Heart left ventricle (tissue), 16 donors: ENCODE measurements around the gene DNAJC11. TPM values are rescaled to one million over a fixed set of nuclear protein-coding genes. Genes with fewer than 3 reads are reported as not detected.
A peak's percentile ranks its signal among the peaks of the same experiment; 100 is the strongest.

Experiments used
- ATAC-seq, 4 donors: fragments of 200-7000 bp; cut with Tn5 transposase; one replicate each; pipeline ENCODE4 v1.9.1; 2020 to 2022; ENCODE audit warnings: moderate library complexity in 4 of 4, mild to moderate bottlenecking in 3 of 4, moderate number of reproducible peaks in 1 of 4
- DNase-seq, 5 donors: peaks; one replicate each; pipeline ENCODE4 v3.0.0-alpha.2; 2020
- H3K27ac ChIP-seq, 12 donors: fragments of 200-600 bp; sonication (generic) in 4 of 12; one replicate each; pipeline versions ENCODE4 v1.5.0 to v1.8.0; 2016 to 2022; ENCODE audit warnings: mild to moderate bottlenecking in 2 of 12
- H3K27me3 ChIP-seq, 9 donors: fragments of 200-600 bp; sonication (generic) in 2 of 9; one replicate each; pipeline versions ENCODE4 v1.5.1 to v1.8.0; 2016 to 2022; ENCODE audit warnings: mild to moderate bottlenecking in 3 of 9
- H3K36me3 ChIP-seq, 9 donors: fragments of 200-600 bp; sonication (generic) in 2 of 9; one replicate each; pipeline versions ENCODE4 v1.5.0 to v1.8.0; 2018 to 2022; ENCODE audit warnings: mild to moderate bottlenecking in 2 of 9
- H3K4me1 ChIP-seq, 12 donors: fragments of 200-600 bp; sonication (generic) in 4 of 12; one replicate each; pipeline versions ENCODE4 v1.5.0 to v1.8.0; 2016 to 2022; ENCODE audit warnings: mild to moderate bottlenecking in 3 of 12
- H3K4me3 ChIP-seq, 12 donors: fragments of 200-600 bp; sonication (generic) in 4 of 12; one replicate each; pipeline versions ENCODE4 v1.5.0 to v1.8.0; 2017 to 2022; ENCODE audit warnings: mild to moderate bottlenecking in 9 of 12, moderate library complexity in 4 of 12
- H3K9me3 ChIP-seq, 12 donors: fragments of 200-600 bp; sonication (generic) in 4 of 12; one replicate each; pipeline versions ENCODE4 v1.5.0 to v1.8.0; 2016 to 2022; ENCODE audit warnings: mild to moderate bottlenecking in 1 of 12
- CTCF ChIP-seq, 12 donors: fragments of 200-600 bp; sonication (generic) in 4 of 12; IDR thresholded peaks; one replicate each; pipeline versions ENCODE4 v1.5.0 to v1.8.0; 2018 to 2022; ENCODE audit warnings: antibody characterized with exemption in 12 of 12, mild to moderate bottlenecking in 5 of 12
- POLR2A ChIP-seq, 2 donors: fragments of 450-650 bp; IDR thresholded peaks; one replicate each; pipeline ENCODE4 v1.6.1; 2017; ENCODE audit warnings: antibody characterized with exemption in 2 of 2, mild to moderate bottlenecking in 2 of 2, moderate library complexity in 2 of 2
- WGBS, 4 donors: extraction: QIAGEN DNeasy Blood & Tissue Kit in 2 of 4; methylation state at CpG; one replicate each; pipeline versions ENCODE4 v1.1.5 to v1.1.7; 2013 to 2018; 5-methylcytosine and 5-hydroxymethylcytosine counted together
- intact Hi-C, 10 donors: fragments of 100-400 bp; cut with DNase I; formaldehyde crosslinking; loops; one replicate each; pipeline versions ENCODE4 v1.11.1 to v1.14.2; 2022
- polyA plus RNA-seq, 2 donors: library from polyadenylated mRNA; stranded (reverse); fragments of 200-250 nt; gene quantifications; one replicate each; pipeline ENCODE4 v1.2.3, GENCODE V29; 2013
- total RNA-seq, 9 donors: library from RNA; depleted of rRNA in 2 of 9; stranded (reverse); fragments of >200 nt in 2 of 9; fragmentation: NEBNext Ultra II Directional in 3 of 9; extraction: Animal tissue kit (Norgen Biotek cat#: 25700) in 3 of 9; gene quantifications; one replicate each; pipeline versions ENCODE4 v1.1.0 to v1.2.4, GENCODE V29; 2016 to 2023
- donor health status: ischemic (EF 13 %, LVEDD 7.1; RV severe dilation, severe dysfunction).
- donor health status: healthy with polysubstance abuse.
- donor health status: DM: no; HTN: yes; CAD: no.
- donor health status: DM: no; HTN: no; CAD: no.
- donor health status: ischemic (EF 25% LVEDD 6.9; RV normal size, moderate dysfunction).
- donor health status: ischemic (EF 25% LVEDD 5.7; RV mildly dilated, moderate dysfunction).
- donor health status: healthy.
- donor health status: DM: yes; HTN: yes; CAD: no.
- donor health status: ischemic (EF 35%, LVEDD 5.7; RV mildly dilated, moderate dysfunction).
- donor health status: nonischemic (EF 11% LVEDD 7.7; RV severe dilation, severe dysfunction).
- donor health status: DM: yes; HTN: yes; CAD: no.
- donor health status: PGD.
- donor health status: ischemic (EF 29% LVEDD 5.4; RV normal size, mild dysfunction).
- donor health status: nonischemic (EF 23%, LVEDD 6.1; RV moderate dilation, normal function).

Gene DNAJC11
- total and polyA plus RNA-seq, 11 donors, result 42.4 to 67.4 (median 51.7) TPM

DNA sequence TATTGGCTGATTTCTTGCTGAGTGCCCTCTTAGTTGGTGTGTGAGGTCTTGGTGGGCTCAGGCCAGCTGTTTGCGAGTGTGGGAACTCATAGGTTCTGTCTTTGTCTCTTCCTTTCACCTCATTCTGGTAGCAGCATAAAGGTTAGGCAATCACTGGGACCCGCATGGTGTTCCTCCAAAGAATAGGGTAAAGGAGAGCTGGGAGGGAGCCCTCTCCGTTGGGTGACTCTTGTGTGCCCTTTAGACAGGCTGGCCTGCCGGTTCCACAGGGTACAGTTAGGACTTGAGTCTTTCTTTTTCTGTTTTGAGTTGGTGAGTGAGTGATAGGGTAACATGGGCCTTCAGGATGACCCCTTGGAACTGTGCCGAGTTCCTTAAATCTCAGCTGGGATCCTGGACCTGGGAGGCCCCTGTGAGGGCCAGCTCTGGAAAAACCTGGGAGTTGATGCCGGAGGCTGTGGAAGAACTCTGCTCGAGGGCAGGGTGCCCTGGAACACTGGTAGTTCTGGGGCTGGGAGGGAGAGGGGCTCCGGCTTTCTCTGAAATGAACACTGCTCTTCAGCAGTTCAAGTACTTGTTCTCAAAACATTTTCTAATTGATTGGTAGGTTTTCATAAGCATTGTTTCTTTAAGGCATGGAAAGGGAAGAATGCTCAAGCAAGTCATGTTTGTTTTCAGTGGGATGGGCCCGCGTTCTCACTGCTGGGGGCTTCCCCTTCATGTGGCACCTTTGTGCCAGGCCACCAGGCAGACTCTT, 79.0 kb downstream of the DNAJC11 start:
- H3K36me3 ChIP-seq, result peaks cover 3 to 63% (median 42%) of the 10 kb centered on the region in 9 donors

GRCh38 chr1:6621429-6622391, 79.9 kb downstream of the DNAJC11 start:
- DNase-seq, result no peak
- Histone ChIP-seq H3K4me3 (no peak overlapping the region), H3K9me3 (no peaks in the 10 kb centered on the region), H3K4me1 (peaks cover 3 to 19% (median 14%) of the 10 kb centered on the region in 12 donors), H3K36me3 (peaks cover 3 to 70% (median 42%) of the 10 kb centered on the region in 9 donors), H3K27ac (no peak overlapping the region), H3K27me3 (no peaks in the 10 kb centered on the region)
- no peak for ATAC-seq
- 90 to 95% (median 93%) methylated on average over 37 to 41 of the region's 41 CpGs for WGBS, 4 donors
- TF ChIP-seq POLR2A (IDR thresholded peaks at IDR 0.05) (no peak), CTCF (IDR thresholded peaks at IDR 0.05) (no peak)
- intact Hi-C loops, result loop anchor here in 2 of 10 donors (5.0 to 10.0 kb wide), 2 partner anchors 64 to 127 kb away; partner anchors contain the start of genes PLEKHG5 (in 1 of the 2) and TAS1R1 (in 1 of the 2)

More for the DNA sequence above, 79.0 kb downstream of the DNAJC11 start:
- TF ChIP-seq POLR2A (IDR thresholded peaks at IDR 0.05) (no peak), CTCF (IDR thresholded peaks at IDR 0.05) (no peak)
- H3K9me3 ChIP-seq, result no peaks in the 10 kb centered on the region
- intact Hi-C loops, result loop anchor here in 2 of 10 donors (5.0 to 10.0 kb wide), 2 partner anchors 65 to 128 kb away; partner anchors contain the start of genes PLEKHG5 (in 1 of the 2) and TAS1R1 (in 1 of the 2)
- no peak overlapping the region for H3K4me3 ChIP-seq
- 86 to 88% (median 87%) methylated on average over 9 to 10 of the region's 10 CpGs for WGBS, 4 donors
- DNase-seq, result no peak
- ATAC-seq, result no peak
- H3K27ac ChIP-seq, result peak overlapping the region in 1 of 12 donors; percentile 90
- H3K27me3 ChIP-seq, result no peaks in the 10 kb centered on the region
- peaks cover 3 to 28% (median 17%) of the 10 kb centered on the region in 12 donors for H3K4me1 ChIP-seq

- H3K27me3 ChIP-seq, result no peaks in the 10 kb centered on the region
- peaks cover 0 to 15% (median 8%) of the 10 kb centered on the region in 12 donors for H3K4me1 ChIP-seq
- H3K9me3 ChIP-seq, result no peaks in the 10 kb centered on the region
- WGBS, 4 donors, result 93 to 97% (median 96%) methylated on average over 4 of the region's 4 CpGs
- H3K27ac ChIP-seq, result no peak overlapping the region
- H3K36me3 ChIP-seq, result peaks cover 3 to 70% (median 42%) of the 10 kb centered on the region in 9 donors
- H3K4me3 ChIP-seq, result no peak overlapping the region
- intact Hi-C loops, result no loop called here
- ATAC-seq, result no peak
- DNase-seq, result no peak
- no peak for TF ChIP-seq POLR2A (IDR thresholded peaks at IDR 0.05)
- no peak for TF ChIP-seq CTCF (IDR thresholded peaks at IDR 0.05)
These were observed 82.6 kb downstream of the DNAJC11 start for GRCh38 chr1:6619045-6619444.
